HCT116 (cell line): ENCODE measurements around the gene PGBD1. TPM values are rescaled to one million over a fixed set of nuclear protein-coding genes. Genes with fewer than 3 reads are reported as not detected.

ENCODE experiments used
- ATAC-seq: fragments of 200-7000 bp; cut with Tn5 transposase; 2 replicates; pipeline ENCODE4 v1.9.1; 2020; ENCODE audit warnings: mild to moderate bottlenecking, moderate library complexity
- BruUV-seq: library from RNA; stranded (reverse); fragments of 400-500 nt; replicated peaks from 2 replicates; lab custom pipeline; 2021; lab: Mats Ljungman, UMichigan
- CTCF ChIA-PET: fragments of 300-600 bp; sonication (Branson Sonifier 250); formaldehyde crosslinking; loops from one replicate; lab custom pipeline; 2021; ENCODE audit warnings: antibody characterized with exemption; lab: Charles Lee
- POLR2A ChIA-PET: fragments of 300-600, 350-600 bp; sonication (Branson Sonifier 250); formaldehyde crosslinking; loops from one replicate; lab custom pipeline; 2021; ENCODE audit warnings: antibody characterized with exemption; lab: Charles Lee
- RAD21 ChIA-PET, 2 experiments: fragments of 300-600 bp; sonication (Branson Sonifier 250); formaldehyde crosslinking; loops; one replicate each; lab custom pipeline; 2023; ENCODE audit warnings: low total read pairs in 2 of 2; ENCODE audit not compliant: uncharacterized antibody in 2 of 2, unreplicated experiment in 2 of 2, low non-redundant PET in 1 of 2; lab: Charles Lee
- DNase-seq: peaks from one replicate; pipeline ENCODE4 v3.0.0-alpha.2; 2010; ENCODE audit warnings: low read depth, low spot score
- H2AFZ ChIP-seq: fragments of 200-600 bp; shearing (Covaris generic), sonication (generic); 2 replicates; pipeline ENCODE4 v1.6.1; 2017; ENCODE audit warnings: low read depth, mixed run types, mixed read lengths, antibody characterized with exemption, low read length; ENCODE audit not compliant: poor library complexity, severe bottlenecking
- H3K27ac ChIP-seq: 2 replicates; pipeline ENCODE4 v1.5.1; 2012; ENCODE audit warnings: low read depth, low read length
- H3K27me3 ChIP-seq: fragments of 200-600 bp; sonication (generic); 2 replicates; pipeline ENCODE4 v1.6.1; 2016; ENCODE audit warnings: mixed run types, low read length, mixed read lengths; ENCODE audit not compliant: insufficient read depth
- H3K36me3 ChIP-seq, 2 experiments: fragments of 200-500 bp in 1 of 2; fragments of 200-600 bp in 1 of 2; sonication (Bioruptor generic) in 1 of 2; sonication (generic) in 1 of 2; 2 replicates each; pipeline versions ENCODE4 v1.5.1 to v1.6.1; 2014 to 2016; ENCODE audit warnings: low read length in 2 of 2, inconsistent platforms in 1 of 2, mixed read lengths in 1 of 2, mixed run types in 1 of 2; ENCODE audit not compliant: insufficient read depth in 2 of 2, control insufficient read depth in 1 of 2
- H3K4me1 ChIP-seq, 2 experiments: fragments of 200-600 bp in 1 of 2; sonication (generic) in 1 of 2; 2 replicates each; pipeline versions ENCODE4 v1.5.1 to v1.6.1; 2012 to 2017; ENCODE audit warnings: low read length in 2 of 2, inconsistent platforms in 1 of 2, mild to moderate bottlenecking in 1 of 2, mixed read lengths in 1 of 2, mixed run types in 1 of 2, moderate library complexity in 1 of 2; ENCODE audit not compliant: insufficient read depth in 2 of 2, control insufficient read depth in 1 of 2
- H3K4me2 ChIP-seq: fragments of 200-600 bp; sonication (generic); 2 replicates; pipeline ENCODE4 v1.6.1; 2017; ENCODE audit warnings: mixed run types, low read length, mixed read lengths
- H3K4me3 ChIP-seq, 2 experiments: fragments of 200-600 bp in 1 of 2; sonication (generic) in 1 of 2; replicated peaks in 1 of 2; 2 replicates each; pipeline ENCODE4 v1.5.1; 2011 to 2016; ENCODE audit warnings: low read length in 2 of 2, control low read depth in 1 of 2, low read depth in 1 of 2, mild to moderate bottlenecking in 1 of 2, mixed read lengths in 1 of 2, mixed run types in 1 of 2
- H3K79me2 ChIP-seq: fragments of 200-600 bp; sonication (generic); 2 replicates; pipeline ENCODE4 v1.6.1; 2017; ENCODE audit warnings: mild to moderate bottlenecking, mixed run types, low read length, moderate library complexity, mixed read lengths; ENCODE audit not compliant: insufficient read depth
- H3K9ac ChIP-seq: fragments of 200-600 bp; sonication (generic); 2 replicates; pipeline ENCODE4 v1.6.1; 2016; ENCODE audit warnings: low read length, mixed read lengths
- H3K9me2 ChIP-seq: fragments of 200-600 bp; sonication (generic), shearing (Covaris generic); 2 replicates; pipeline ENCODE4 v1.6.1; 2017; ENCODE audit warnings: mixed run types, mild to moderate bottlenecking, moderate library complexity; ENCODE audit not compliant: insufficient read depth
- H3K9me3 ChIP-seq, 2 experiments: fragments of 200-500 bp in 1 of 2; fragments of 200-600 bp in 1 of 2; sonication (Bioruptor generic) in 1 of 2; sonication (generic) in 1 of 2; 2 replicates each; pipeline ENCODE4 v1.6.1; 2014 to 2017; ENCODE audit warnings: low read length in 2 of 2, mixed read lengths in 2 of 2, inconsistent platforms in 1 of 2, low read depth in 1 of 2, mild to moderate bottlenecking in 1 of 2, mixed run types in 1 of 2, moderate library complexity in 1 of 2; ENCODE audit not compliant: control insufficient read depth in 1 of 2, insufficient read depth in 1 of 2
- H4K20me1 ChIP-seq: fragments of 200-600 bp; sonication (generic), shearing (Covaris generic); 2 replicates; pipeline ENCODE4 v1.6.1; 2017; ENCODE audit warnings: mixed run types, mild to moderate bottlenecking, moderate library complexity; ENCODE audit not compliant: insufficient read depth
- ATF3 ChIP-seq: IDR thresholded peaks from 2 replicates; pipeline ENCODE4 v1.6.1; 2012
- CBX3 ChIP-seq: IDR thresholded peaks from 2 replicates; pipeline ENCODE4 v1.6.1; 2012; ENCODE audit warnings: low read depth
- EZH2 ChIP-seq: fragments of 200-600 bp; sonication (generic); IDR thresholded peaks from 2 replicates; pipeline ENCODE4 v1.6.1; 2017; ENCODE audit warnings: antibody characterized with exemption, mixed run types
- FOSL1 ChIP-seq: IDR thresholded peaks from 2 replicates; pipeline ENCODE4 v1.6.1; 2012; ENCODE audit warnings: low read depth
- JUND ChIP-seq: IDR thresholded peaks from 2 replicates; pipeline ENCODE4 v1.6.1; 2012
- MAX ChIP-seq: IDR thresholded peaks from 2 replicates; pipeline ENCODE4 v1.6.1; 2012
- POLR2AphosphoS5 ChIP-seq: IDR thresholded peaks from 2 replicates; pipeline ENCODE4 v1.6.1; 2011; ENCODE audit warnings: mild to moderate bottlenecking, low read depth, low read length, moderate library complexity
- RAD21 ChIP-seq: IDR thresholded peaks from 2 replicates; pipeline ENCODE4 v1.6.1; 2012; ENCODE audit warnings: low read depth, mild to moderate bottlenecking
- REST ChIP-seq: IDR thresholded peaks from 2 replicates; pipeline ENCODE4 v1.6.1; 2012; ENCODE audit warnings: low read depth
- TCF7L2 ChIP-seq: IDR thresholded peaks from 2 replicates; pipeline ENCODE4 v1.7.0; 2011; ENCODE audit warnings: borderline replicate concordance, inconsistent platforms; ENCODE audit not compliant: insufficient read depth, insufficient read length; ENCODE audit errors: extremely low read depth
- YY1 ChIP-seq: IDR thresholded peaks from 2 replicates; pipeline ENCODE4 v1.6.1; 2011; ENCODE audit warnings: low read length, low read depth, moderate library complexity, mild to moderate bottlenecking; ENCODE audit not compliant: insufficient replicate concordance; ENCODE audit errors: extremely low read depth
- ZFX ChIP-seq: fragments of 450-650 bp; IDR thresholded peaks from 2 replicates; pipeline ENCODE4 v1.6.1; 2017
- intact Hi-C: fragments of 100-400 bp; cut with micrococcal nuclease; formaldehyde crosslinking; loops from 2 replicates; pipeline ENCODE4 v1.10.0; 2022
- total RNA-seq: library from RNA; stranded (reverse); gene quantifications from one replicate; pipeline ENCODE4 v1.2.1, GENCODE V29; 2021; ENCODE audit not compliant: unreplicated experiment
- TF ChIP-seq, protein P1 (sequence below), 3 experiments: fragments of 200-600 bp in 1 of 3; sonication (generic) in 1 of 3; IDR thresholded peaks in 2 of 3; conservative IDR thresholded peaks in 1 of 3; 2 replicates each; pipeline ENCODE4 v1.5.1; 2012 to 2017; ENCODE audit warnings: low read depth in 2 of 3, low read length in 2 of 3, antibody characterized with exemption in 1 of 3, borderline replicate concordance in 1 of 3, control low read depth in 1 of 3, mild to moderate bottlenecking in 1 of 3, mixed read lengths in 1 of 3, mixed run types in 1 of 3, moderate library complexity in 1 of 3; ENCODE audit not compliant: insufficient read depth in 1 of 3
- TF ChIP-seq, protein P2 (sequence below): IDR thresholded peaks from 2 replicates; pipeline ENCODE4 v1.6.1; 2011; ENCODE audit warnings: mild to moderate bottlenecking, low read length, moderate library complexity; ENCODE audit not compliant: insufficient replicate concordance; ENCODE audit errors: extremely low read depth

The PGBD1 gene
- total RNA-seq, 1 experiment from 2014 or later, result 3.6 TPM

GRCh38 chr6:28333047-28333446, 51.7 kb downstream of the PGBD1 start:
- Histone ChIP-seq H3K4me3 (no peak overlapping the region), H2AFZ (no peak overlapping the region), H3K4me1 (peaks cover 13 to 19% of the 10 kb centered on the region in 2 experiments; a peak in 3 of 4 replicates), H3K4me2 (no peak overlapping the region), H3K9ac (no peak overlapping the region), H3K9me2 (no peaks in the 10 kb centered on the region), H3K36me3 (no peaks in the 10 kb centered on the region), H3K27me3 (no peaks in the 10 kb centered on the region), H3K27ac (no peak overlapping the region), H3K9me3 (no peaks in the 10 kb centered on the region), H3K79me2 (peaks cover 5% of the 10 kb centered on the region; the same call in 1 of the 2 replicates), H4K20me1 (no peaks in the 10 kb centered on the region)
- no peak for ATAC-seq
- POLR2A ChIA-PET, result no interaction called here
- DNase-seq, result no peak
- TF ChIP-seq, protein P1, sequence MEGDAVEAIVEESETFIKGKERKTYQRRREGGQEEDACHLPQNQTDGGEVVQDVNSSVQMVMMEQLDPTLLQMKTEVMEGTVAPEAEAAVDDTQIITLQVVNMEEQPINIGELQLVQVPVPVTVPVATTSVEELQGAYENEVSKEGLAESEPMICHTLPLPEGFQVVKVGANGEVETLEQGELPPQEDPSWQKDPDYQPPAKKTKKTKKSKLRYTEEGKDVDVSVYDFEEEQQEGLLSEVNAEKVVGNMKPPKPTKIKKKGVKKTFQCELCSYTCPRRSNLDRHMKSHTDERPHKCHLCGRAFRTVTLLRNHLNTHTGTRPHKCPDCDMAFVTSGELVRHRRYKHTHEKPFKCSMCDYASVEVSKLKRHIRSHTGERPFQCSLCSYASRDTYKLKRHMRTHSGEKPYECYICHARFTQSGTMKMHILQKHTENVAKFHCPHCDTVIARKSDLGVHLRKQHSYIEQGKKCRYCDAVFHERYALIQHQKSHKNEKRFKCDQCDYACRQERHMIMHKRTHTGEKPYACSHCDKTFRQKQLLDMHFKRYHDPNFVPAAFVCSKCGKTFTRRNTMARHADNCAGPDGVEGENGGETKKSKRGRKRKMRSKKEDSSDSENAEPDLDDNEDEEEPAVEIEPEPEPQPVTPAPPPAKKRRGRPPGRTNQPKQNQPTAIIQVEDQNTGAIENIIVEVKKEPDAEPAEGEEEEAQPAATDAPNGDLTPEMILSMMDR (IDR thresholded peaks at IDR 0.05 in 2 of 3, conservative IDR thresholded peaks at IDR 0.05 in 1 of 3; ENCODE audit: borderline replicate concordance in 1 of 3, insufficient read depth in 1 of 3, low read depth in 2 of 3, low read length in 2 of 3), result no peak
- TF ChIP-seq REST (no peak), ZFX (no peak), TCF7L2 (no peak), YY1 (no peak), RAD21 (no peak), EZH2 (no peak), POLR2AphosphoS5 (no peak), CBX3 (no peak), ATF3 (no peak), FOSL1 (no peak), JUND (no peak), MAX (no peak)
- TF ChIP-seq, protein P2, sequence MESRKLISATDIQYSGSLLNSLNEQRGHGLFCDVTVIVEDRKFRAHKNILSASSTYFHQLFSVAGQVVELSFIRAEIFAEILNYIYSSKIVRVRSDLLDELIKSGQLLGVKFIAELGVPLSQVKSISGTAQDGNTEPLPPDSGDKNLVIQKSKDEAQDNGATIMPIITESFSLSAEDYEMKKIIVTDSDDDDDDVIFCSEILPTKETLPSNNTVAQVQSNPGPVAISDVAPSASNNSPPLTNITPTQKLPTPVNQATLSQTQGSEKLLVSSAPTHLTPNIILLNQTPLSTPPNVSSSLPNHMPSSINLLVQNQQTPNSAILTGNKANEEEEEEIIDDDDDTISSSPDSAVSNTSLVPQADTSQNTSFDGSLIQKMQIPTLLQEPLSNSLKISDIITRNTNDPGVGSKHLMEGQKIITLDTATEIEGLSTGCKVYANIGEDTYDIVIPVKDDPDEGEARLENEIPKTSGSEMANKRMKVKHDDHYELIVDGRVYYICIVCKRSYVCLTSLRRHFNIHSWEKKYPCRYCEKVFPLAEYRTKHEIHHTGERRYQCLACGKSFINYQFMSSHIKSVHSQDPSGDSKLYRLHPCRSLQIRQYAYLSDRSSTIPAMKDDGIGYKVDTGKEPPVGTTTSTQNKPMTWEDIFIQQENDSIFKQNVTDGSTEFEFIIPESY, result no peak
- no TSS peak for BruUV-seq
- RAD21 ChIA-PET, result no interaction called here
- intact Hi-C loops, result no loop called here
- CTCF ChIA-PET, result no interaction called here
